ENCODE data around the gene UTP20.
"Not testable (repeated sequence)": the region's sequence is repeated elsewhere in the genome, so short reads cannot be mapped to it uniquely, and the experiment has no call there.

UTP20 gene

DNA sequence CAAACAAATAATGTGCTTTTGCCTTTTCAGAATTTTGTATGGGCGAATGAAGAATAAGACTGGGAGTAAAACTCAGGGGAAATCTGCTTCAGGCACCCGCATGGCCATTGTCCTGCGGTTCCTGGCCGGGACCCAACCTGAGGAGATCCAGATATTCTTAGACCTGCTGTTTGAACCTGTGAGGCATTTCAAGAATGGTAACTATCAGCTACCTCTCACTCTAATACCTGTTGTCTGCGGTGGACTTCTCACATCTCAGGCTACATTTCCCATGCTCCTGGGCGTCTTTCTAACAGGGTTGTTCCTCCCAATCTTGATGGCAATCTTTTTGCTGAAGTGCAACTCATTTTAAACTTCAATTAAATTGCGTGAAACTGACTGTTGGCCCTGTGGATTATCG lies 47.1 kb downstream of the UTP20 start:
- DNase-seq (ENCODE audit: low read depth): no peak

DNA sequence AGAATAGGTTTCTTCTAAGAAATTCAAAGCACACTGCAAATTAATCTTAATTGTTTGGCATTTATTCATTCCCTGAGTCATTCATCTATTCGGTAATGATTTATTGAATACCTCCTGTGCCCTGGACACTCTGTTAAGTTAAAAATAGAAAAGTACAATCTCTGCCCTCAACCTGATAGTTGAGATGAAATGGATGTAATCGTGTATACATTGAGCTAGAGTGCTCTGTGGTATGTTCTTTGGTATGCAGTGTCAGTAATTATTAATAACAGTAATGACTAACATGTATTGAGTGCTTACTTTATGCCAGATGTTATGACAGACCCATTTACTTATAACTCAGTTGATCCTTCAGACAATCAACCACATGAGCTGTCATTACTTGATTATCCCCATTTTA lies 47.6 kb downstream of the UTP20 start:
- DNase-seq (ENCODE audit: low read depth): no peak

DNA sequence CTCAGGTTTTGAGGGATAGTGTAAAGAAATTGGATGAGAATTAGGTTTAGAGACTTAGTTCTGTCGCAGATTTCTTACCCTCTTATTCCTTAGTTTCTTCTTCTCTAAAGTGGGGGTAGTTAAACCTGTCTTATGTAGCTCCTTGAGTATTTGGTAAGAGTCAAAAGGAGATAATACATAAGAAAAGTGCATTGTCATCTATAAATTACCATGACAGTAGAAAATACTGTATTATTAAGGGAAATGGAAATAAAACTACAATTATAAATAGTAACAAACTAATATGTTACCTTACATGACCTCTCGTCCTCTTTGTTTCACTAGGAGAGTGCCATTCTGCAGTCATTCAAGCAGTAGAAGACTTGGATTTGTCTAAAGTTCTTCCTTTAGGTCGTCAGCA lies 49.0 kb downstream of the UTP20 start:
- no peak for DNase-seq (ENCODE audit: low read depth)

DNA sequence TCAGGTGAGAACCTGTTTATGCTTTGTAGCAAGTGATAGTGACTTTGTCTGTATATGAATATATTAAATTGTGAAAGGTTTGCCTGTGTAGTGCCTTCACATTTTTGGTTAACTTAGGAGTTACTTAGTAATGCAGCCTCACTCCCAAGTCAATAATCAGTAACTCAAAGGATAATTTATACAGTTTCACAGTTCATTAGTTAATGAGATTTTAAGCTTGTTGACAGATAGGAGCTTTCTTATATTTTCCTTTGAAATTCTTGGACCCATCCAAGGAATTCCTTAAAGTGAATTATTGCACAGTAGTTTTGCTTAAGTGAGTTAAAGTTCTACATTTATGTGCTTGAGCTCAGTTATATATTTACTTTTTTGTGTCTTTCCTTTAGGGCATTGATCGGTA lies 50.7 kb downstream of the UTP20 start:
- no peak for DNase-seq (ENCODE audit: low read depth)

DNA sequence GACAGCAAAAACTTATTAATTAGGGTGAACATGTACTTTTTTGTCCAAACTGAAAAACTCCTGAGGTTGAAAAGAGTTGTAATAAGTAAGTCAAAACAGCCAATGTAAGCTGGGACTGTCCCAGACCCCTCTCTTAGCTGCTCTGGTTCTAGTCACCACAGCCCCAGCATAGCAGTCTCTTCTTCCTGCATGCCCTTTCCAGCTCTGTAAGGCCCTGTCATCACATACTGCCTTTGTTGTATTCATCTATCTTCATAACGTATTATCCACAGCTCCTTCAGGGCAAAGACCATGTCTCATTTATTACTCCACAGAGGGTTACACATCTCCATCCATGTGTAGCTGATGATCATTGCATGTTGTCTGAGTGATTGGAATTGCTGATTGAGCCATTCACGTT lies 56.5 kb downstream of the UTP20 start:
- no peak for DNase-seq (ENCODE audit: low read depth)

DNA sequence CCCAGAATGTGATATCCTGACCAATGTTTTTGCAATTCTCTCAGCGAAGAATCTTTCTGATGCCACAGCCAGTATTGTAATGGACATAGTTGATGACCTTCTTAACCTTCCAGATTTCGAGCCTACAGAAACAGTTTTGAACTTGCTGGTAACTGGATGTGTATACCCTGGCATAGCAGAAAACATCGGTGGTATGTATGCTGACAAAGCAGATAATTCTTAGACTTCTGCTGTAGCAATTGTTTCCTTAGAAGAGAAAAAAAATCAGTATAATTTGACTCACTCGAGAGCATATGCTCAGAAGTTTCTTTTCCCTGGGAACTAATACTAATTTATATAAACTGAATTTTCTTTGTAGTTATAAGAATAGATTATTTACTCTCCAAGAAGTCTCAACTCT lies 58.2 kb downstream of the UTP20 start:
- DNase-seq (ENCODE audit: low read depth): no peak

DNA sequence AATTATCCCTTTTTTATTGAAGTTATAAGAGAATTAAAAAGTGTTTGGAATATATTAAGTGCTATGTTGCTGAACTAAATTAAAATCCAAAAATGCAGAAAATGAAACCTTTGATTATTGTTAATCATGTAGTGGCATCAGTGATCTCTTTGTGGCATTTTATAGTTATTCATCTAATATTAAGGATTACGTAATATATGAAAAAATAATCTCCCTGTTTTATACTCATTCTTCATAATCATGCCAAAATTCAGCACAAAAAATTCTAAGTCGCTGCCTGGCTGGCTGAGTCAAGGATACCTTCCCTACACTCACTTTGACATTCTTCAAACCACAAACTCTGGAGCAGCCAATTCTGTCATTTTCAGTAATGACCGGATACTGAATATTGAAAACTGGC lies 64.0 kb downstream of the UTP20 start:
- no peak for DNase-seq (ENCODE audit: low read depth)

DNA sequence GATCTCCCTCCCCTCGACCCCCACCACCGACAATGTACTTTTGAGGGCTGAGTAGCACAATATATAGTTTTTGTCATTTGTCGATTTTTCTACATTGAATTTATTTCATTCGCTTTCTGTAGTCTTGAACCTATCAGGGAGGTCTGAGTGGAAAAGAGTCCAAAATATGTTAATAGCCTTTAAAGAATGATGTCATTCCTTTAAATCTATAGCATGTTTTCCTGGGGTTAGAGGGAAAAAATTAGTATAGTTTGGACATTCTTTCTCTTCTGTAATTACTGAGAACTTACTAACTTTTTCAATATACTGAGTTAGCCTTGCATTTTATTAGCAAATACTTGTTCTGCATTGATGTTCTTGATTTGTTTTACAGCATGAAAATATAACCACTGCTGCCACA lies 71.8 kb downstream of the UTP20 start:
- DNase-seq (ENCODE audit: low read depth): no peak

DNA sequence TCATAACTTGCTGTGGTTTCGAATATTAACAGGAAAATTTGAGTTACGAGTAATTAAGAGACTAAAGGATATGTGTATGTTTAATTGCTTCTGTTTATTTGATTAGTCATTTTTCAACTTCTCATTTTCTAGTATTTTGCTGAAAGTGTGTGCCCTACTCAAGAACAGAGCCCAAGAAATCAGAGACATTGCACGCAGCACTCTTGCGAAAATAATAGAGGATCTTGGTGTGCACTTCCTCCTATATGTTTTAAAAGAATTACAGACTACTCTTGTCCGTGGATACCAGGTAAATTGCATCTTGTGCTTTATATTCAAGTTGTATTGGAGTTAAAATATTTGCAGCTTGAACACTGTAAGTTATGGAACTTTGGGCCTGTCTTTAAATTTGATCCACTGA lies 76.9 kb downstream of the UTP20 start:
- no peak for DNase-seq (ENCODE audit: low read depth)

DNA sequence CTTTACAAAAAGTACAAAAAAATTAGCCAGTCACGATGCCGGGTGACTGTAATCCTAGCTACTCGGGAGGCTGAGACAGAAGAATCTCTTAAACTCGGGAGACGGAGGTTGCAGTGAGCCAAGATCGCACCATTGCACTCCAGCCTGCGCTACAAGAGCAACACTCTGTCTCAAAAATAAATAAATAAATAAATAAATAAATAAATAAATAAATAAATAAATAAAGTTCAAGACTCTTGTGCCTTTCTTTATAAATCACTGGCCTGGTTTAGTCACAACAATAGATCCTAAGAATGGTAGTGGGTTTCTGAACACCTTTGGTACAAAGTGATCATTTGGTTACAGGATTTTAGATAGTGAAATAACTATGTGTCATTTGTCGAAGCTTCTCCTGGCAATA lies 81.5 kb downstream of the UTP20 start:
- no peak for DNase-seq (ENCODE audit: low read depth)

DNA sequence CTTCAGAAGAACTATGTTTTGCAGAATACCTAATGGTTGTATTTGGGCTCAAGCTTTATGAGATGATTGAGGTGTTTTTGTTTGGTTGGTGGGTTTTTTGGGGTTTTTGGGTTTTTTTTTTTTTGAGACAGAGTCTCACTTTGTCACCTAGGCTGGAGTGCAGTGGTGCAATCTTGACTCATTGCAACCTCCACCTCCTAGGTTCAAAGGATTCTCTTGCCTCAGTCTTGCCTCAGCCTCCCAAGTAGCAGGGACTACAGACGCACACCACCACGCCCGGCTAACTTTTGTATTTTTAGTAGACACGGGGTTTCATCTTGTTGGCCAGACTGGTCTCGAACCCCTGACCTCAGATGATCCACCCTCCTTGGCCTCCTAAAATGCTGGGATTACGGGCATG lies 88.1 kb downstream of the UTP20 start:
- DNase-seq (ENCODE audit: low read depth): no peak

DNA sequence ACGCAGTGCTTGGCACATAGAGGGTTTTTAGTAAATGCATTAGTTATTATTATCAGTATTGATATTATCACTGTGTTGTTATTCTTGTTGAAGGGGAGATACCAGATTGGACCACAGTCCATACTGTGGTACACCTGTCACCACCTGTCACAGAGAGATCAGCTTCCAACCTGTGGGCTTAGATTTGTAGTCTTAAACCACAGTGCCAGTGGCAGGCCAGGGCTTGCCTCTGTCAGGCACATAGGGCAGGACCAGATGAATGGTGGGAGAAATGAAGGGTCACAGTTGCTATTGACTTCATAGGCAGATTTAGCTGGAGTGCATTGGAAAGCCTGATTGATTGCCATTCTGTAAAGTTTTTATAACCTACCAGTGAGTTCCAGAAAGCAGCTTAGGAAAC lies 92.5 kb downstream of the UTP20 start:
- no peak for DNase-seq (ENCODE audit: low read depth)

DNA sequence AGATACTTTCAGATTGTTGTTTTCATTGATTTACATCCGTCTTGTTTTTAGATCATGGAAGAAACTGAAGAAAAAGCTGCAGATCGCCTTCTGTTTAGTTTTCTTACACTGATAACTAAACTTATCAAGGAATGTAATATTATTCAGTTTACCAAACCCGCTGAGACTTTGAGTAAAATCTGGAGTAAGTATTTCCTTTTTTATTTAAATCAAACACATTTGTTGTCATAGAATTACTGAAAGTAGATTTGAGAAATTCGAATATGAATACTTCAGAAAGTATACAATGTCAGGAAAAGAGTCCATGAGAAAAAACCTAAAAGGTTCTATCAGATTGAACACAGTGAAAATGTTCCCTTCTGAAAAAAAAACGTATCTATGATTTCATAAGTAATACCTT lies 95.7 kb downstream of the UTP20 start:
- no peak for DNase-seq (ENCODE audit: low read depth)

DNA sequence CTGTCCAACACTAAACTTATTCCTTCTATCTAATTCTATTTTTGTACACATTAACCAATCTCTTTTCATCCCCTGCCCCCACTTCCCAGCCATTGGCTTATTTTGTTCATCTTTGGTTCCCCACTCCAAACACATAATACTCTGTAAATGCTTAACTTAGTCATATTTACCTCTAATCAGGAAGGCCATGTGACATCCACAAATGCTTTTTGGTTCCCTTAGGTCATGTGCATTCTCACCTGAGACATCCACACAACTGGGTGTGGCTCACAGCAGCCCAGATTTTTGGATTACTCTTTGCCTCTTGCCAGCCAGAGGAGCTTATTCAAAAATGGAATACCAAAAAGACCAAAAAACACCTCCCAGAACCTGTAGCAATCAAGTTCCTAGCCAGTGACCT lies 99.2 kb downstream of the UTP20 start:
- no peak for DNase-seq (ENCODE audit: low read depth)

DNA sequence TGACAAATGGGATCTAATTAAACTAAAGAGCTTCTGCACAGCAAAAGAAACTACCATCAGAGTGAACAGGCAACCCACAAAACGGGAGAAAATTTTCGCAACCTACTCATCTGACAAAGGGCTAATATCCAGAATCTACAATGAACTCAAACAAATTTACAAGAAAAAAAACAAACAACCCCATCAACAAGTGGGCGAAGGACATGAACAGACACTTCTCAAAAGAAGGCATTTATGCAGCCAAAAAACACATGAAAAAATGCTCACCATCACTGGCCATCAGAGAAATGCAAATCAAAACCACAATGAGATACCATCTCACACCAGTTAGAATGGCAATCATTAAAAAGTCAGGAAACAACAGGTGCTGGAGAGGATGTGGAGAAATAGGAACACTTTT lies 111.3 kb downstream of the UTP20 start:
- DNase-seq (ENCODE audit: low read depth): not testable (repeated sequence)

DNA sequence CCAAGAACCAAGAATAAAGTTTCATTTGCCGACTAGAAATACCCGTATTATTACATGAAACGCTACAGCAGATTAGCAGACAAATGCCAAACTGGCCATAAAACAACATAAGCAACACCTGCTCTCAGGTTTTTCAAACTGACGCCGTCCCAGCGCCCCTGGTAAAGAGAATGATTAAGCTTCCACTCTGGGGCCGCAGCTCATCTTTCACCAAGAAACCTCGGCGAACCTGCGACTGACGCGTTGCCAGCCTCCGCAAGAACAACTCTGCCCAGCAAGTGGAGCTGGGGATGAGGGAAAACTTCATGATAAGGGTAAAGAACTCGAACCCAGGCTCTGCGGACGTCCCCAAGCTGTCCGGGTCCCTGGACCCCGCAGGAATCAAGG lies 127.1 kb downstream of the UTP20 start:
- peak; percentile 11 for DNase-seq (ENCODE audit: low read depth)

DNA sequence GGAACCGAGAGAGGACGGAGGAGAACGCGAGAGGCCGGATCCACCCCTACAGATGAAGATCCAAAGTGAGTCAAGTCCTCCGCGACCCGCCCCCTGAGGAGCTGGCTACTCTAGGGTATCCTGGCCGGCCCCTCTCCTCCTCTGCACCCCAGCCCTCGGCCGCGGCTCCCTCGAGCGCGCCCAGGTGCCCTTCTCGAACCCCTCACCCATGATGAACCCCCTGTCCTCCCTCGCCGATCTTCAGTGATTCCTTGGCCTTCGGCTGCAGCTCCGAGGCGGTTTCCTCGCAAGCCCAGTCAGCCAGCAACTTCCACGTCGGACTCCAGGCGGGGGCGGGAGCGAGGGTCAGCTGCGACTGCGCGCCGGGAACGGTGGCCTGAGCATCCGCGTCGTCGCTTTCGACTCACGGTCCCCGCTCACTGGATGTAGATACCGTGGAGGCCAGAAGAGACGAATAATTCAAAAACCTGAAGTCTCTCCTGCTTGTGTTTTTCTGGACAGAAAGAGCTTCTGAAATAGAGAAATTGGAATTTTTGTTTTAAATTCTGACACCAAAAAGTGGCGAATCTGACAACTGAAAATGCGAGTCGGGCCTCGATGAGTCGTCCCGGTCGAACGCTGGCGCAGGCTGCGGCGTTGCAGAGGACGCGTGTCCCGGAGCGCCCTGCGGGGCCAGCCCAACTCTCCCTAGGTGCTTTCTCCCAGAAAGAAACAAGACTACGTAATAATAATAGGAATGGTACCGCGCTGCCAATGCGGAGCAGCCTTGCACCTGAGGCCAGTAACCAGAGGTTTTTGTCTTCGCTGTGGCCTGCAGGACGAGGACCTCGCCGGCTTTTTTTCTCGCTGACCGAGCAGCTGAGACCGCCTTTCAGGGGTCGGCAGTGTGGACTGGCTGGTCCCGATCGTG lies 127.8 kb downstream of the UTP20 start, which contains the start of gene ARL1:
Gene ARL1, minus strand, starts transcription at position 337 of the 910 bp plus-strand sequence. Its CDS starts 127 bp downstream, at position 210.
- DNase-seq (ENCODE audit: low read depth): peak; percentile 58

DNA sequence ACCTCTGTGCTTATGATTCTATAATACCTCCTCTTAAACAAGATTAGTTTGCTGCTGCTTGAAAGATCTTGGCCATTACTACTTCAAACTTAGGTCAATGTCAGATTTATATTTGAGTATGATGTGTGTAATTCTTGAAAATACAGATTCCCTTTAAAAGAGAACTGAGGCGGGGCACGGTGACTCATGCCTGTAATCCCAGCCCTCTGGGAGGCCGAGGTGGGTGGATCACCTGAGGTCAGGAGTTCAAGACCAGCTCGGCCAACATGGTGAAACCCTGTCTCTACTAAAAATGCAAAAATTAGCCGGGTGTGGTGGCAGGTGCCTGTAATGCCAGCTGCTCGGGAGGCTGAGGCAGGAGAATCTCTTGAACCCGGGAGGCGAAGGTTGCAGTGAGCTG lies 130.3 kb downstream of the UTP20 start:
- DNase-seq (ENCODE audit: low read depth): not testable (repeated sequence)

DNA sequence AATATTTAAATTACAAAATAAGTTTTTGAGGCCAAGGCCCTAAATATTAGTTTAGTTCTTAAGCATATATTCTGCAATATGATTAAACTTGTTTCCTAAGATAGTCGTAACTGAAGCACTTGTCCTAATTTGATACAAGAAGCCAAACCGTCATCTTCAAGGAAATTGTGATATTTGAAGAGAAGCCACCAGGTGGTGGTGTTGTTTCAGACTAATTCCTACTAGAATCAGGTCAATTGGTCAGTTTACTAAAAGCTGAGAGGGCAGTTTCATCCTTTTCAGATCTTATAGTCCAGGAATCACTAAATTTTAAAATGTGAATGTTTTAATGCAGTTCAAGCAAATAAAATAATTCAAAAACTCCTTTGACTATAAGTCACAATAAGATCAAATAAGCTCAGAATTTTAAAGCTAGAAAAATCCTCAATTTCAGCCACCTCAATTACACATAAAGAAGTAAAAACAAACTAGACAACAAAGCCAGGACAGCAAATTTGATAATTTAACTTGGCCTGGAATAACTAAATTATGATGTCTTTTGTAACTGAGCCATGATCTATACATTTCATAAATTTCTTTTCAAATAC lies 134.7 kb downstream of the UTP20 start:
- DNase-seq (ENCODE audit: low read depth): peak; percentile 26

DNA sequence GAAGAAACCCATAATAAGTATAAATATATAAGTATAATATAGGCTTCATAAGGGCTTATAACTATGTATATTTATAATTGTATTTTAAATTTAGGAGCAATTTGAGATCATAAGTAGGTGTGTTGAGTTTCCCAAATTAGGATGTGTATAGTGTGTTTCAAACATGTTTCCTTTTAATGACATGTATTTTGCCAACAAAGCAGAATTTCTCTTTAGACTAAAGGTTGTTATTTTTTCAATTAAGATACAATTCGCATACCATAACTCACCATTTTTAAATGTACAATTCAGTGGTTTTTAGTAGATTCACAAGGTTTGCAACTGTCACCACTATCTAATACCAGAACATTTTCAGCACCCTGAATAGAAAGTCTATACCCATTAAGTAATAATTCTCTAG lies 135.3 kb downstream of the UTP20 start:
- no peak for DNase-seq (ENCODE audit: low read depth)

DNA sequence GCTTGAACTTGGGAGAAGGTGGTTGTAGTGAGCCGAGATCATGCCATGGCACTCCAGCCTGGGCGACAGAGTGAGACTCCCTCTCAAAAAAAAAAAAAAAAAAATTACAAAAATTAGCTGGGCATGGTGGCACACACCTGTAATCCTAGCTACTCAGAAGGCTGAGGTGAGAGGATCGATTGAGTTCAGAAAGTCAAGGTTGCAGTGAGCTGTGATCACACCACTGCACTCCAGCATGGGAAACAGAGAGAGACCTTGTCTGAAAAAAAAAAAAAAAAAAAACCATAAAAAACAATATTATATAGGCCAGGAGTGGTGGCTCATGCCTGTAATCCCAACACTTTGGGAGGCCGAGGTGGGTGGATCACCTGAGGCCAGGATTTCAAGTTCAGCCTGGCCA lies 142.2 kb downstream of the UTP20 start:
- DNase-seq (ENCODE audit: low read depth): not testable (repeated sequence)

DNA sequence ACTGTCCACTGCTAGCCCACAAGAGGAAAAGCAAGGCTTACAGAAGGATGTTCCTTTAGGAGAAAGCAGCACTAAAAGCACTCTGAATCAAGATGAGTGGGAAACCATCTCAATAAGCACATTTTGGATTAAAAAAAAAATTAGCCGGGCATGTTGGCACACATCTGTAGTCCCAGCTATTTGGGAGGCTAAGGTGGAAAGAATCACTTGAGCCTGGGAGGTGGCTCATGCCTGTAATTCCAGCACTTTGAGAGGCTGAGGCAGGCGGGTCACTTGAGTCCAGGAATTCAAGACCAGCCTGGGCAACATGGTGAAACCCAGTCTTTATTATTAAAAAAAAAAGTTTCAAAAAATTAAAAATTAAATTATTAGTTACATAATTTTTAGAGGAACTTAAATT lies 144.7 kb downstream of the UTP20 start:
- no peak for DNase-seq (ENCODE audit: low read depth)

DNA sequence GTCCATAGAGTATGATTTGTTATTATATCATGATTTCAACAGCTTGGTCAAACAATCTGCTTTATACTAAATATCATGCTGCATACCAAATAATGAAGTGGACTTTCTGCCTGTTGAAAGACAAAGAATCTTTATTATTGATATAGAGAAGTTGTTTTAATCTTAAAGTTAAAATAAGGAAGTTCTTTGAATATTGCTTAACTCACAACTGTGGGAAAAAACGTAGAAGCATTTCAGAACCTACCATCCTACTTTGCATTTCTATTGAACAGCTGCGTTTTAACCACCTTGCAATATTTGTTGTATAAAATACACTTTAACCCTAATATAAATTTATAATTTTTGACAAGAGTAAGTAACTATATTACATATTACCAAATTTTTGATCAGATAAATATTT lies 150.6 kb downstream of the UTP20 start:
- no peak for DNase-seq (ENCODE audit: low read depth)

DNA sequence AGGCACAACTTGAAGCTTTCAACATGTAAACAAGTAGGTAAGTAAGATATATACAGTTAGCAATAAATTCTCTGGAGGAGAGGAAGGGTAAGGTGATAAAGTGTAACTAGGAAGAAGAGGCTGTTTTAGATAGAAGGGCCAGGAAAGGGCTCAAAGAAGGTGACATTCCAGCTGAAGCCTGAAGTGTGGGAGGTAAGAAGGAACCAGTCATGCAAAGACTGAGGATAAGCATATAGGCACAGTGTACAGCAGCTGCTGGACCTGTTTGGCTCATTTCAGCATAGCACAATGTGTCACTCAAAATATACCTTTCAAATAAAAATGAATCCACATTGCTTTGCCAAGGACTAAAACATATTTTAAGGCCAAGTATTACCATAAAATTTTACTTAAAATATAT lies 156.2 kb downstream of the UTP20 start:
- DNase-seq (ENCODE audit: low read depth): no peak

All from non-pigmented ciliary epithelial cell (primary cell).